Measurements from ENCODE around the gene CPN2.

CPN2 gene

GRCh38 chr3:194326968-194327217, 24.2 kb downstream of the CPN2 start:
- DNase-seq = no peak

GRCh38 chr3:194326192-194326967, 24.7 kb downstream of the CPN2 start:
- no peak for DNase-seq

- no peak for DNase-seq
These were observed 25.5 kb downstream of the CPN2 start for GRCh38 chr3:194325424-194326153.

- no peak for DNase-seq
These were observed 26.3 kb downstream of the CPN2 start for GRCh38 chr3:194324823-194325327.

DNA sequence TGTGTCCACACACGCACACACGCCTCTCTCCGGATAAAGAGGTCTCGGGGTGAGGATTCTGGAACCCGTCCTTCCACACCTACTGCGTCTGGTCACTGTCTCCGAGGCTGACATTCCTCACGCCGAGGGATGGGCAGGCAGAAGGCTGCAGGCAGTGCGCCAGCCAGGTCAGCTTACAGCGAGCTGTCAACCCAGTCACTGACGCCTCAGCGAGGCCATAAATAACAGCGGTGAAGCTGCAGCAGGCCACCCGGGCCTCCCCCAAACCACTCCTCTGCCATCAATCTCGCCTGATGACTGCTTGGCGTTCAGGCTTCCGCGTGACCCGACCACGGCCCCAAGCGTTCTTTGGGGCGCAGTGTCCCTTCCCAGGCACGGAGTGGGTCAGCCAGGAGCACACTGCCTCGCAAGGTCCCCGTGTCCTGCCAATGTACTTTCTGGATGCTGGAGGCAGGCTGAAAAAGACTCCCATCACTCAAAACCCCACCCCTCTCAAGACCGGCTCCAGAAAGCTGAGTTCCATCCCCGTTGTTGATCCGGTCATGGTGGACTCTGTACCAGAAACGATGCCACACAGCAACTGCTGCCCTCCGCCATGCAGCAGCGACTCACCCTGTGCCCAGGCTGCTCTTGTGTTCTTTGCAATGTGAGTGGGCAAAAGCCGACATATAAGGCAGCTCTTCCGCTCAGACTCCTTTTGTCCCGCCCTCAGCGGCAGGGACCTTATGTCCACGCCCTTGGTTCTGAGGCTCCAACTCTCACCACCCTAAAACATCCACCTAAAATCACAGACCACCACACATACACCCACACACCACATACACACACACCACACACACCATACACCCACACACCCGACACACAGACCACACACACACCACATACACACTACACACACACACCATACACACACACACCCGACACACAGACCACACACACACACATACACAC, 27.1 kb downstream of the CPN2 start:
- no peak for DNase-seq

DNA sequence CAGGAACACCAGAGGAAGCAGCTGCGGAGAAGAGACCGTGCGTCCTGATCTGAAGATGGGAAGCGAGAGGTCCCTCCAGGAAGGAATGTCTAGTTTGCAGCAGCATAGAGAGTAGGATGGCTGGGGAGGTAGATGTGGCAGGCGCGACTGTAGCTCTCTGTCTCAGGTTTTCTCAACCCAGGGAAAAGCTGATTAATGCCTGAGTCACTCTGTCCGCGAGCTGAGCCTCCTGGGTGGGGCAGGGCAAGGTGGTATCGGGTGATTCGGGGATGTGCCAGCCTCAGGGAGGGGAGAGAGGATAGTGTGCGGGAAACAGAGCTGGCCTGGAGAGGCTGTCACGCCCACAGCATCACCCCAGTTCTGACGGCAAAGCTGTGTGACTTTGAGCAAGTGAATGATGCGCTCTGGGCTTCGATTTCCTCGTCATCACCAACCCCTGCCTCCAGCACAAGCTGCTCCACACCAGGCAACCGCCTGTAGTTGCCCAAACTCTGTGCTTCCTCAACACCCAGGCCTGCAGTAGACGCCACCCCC, 28.4 kb downstream of the CPN2 start:
- no peak for DNase-seq

DNA sequence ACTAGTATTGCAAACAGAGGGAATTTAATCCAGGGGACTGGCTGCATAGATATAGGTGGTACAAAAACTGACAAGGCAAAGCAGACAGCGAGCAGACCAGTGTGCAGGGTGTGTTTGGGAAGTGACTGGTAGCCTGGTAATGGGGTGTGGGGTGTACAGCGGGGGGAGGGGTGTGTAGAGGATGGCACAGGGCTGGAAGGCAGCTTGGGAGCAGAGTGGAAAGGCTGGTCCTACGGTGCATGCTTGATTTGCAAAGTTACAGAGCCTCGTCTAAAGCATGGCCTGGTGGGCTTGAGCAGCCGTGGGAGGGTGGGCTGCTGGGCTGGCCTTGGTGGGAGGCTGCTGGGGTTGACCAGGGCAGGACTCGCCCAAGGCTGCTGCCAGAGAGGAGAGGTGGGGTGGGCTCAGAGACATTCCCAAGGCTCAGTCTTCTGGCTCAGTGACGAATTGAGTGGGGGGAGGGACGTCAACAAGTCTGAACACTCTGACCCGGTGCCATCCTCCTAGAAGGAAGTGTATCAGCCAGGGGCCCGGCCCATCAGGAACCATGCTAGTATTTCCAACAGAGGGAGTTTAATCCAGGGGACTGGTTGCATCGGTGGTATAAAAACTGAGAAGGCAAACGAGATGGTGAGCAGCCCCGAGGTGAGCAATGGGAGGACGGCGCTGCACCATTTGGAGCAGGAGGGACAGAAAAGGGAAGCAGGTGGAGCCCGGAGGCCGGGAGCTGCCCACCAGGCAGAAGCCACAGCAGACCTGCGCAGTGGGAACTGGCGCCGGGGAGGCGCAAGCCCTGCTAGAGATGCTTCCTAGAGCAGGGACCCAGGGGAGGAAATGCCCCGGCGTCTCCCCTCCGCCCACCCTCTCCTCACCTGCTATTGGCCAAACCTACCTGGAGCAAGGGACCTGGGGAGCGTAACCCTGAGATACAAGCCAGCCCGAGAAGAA, 29.2 kb downstream of the CPN2 start:
- no peak for DNase-seq

DNA sequence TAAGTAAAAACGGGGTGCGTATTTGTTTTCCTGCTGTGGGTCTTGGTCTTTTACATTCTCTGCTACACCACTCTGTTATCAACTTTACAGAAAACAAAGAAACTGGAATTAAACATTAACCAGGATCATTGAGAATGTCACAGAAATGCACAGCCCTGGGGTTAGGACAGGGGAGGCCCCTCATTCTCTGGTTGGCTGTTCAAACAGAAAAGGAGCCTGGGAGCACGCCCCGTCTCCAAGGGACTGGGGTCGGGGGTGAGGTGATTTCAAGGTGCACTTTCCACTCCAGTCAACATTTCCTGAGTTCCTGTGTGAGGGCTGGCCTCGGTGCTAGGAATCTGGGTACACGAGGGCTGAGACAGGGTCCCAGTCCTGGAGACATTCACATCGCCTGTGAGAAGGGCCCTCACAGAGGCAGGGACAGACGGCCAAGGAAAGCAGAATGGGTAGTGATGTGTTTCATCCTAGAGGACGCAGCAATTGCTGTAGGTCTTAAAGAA, 30.3 kb downstream of the CPN2 start:
- no peak for DNase-seq

- no peak for DNase-seq
These were observed 31.0 kb downstream of the CPN2 start for GRCh38 chr3:194320100-194320499.

GRCh38 chr3:194318511-194319161, 32.5 kb downstream of the CPN2 start:
- DNase-seq = no peak

- DNase-seq = no peak
These were observed 34.2 kb downstream of the CPN2 start for GRCh38 chr3:194316918-194317317.

DNA sequence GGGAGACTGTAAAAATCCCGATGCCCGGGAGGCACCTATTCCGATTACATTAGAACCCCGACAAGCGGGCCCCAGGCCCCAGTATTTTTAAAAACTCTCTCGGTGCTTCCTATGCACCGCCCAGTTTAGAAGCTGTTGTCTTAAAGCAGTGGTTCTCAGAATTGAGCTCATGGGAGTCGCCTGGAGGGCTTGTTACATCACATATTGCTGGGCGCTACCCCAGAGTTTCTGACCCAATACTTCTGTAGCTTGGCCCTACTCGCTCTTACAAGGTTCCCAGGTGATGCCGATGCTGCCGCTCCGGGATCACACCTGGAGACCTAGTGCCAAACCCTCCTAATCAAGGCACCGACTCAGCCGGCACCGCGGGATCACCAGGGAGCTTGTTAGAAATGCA, 35.2 kb downstream of the CPN2 start:
- no peak for DNase-seq

- DNase-seq = no peak
These were observed 35.8 kb downstream of the CPN2 start for GRCh38 chr3:194315088-194315964.

GRCh38 chr3:194314388-194315068, 36.6 kb downstream of the CPN2 start:
- no peak for DNase-seq

GRCh38 chr3:194313560-194314387, 37.4 kb downstream of the CPN2 start:
- no peak for DNase-seq

- DNase-seq = no peak
These were observed 38.3 kb downstream of the CPN2 start for GRCh38 chr3:194312743-194313281.

- DNase-seq = no peak
These were observed 38.9 kb downstream of the CPN2 start for GRCh38 chr3:194312186-194312742.

- no peak for DNase-seq
These were observed 40.1 kb downstream of the CPN2 start for GRCh38 chr3:194311000-194311399.

Measured in SIG-M5 (cell line).